Neural cell (in vitro differentiated cells): ENCODE data around the gene ZNF316.

Source experiments
- CTCF ChIP-seq: fragments of 450-650 bp; IDR thresholded peaks from 2 replicates; pipeline ENCODE4 v1.5.1; 2014; ENCODE audit warnings: antibody characterized with exemption, mild to moderate bottlenecking, moderate library complexity; ENCODE audit not compliant: poor library complexity, severe bottlenecking
- EP300 ChIP-seq: fragments of 450-650 bp; conservative IDR thresholded peaks from 2 replicates; pipeline ENCODE4 v1.6.1; 2014; ENCODE audit warnings: antibody characterized with exemption, mild to moderate bottlenecking, moderate library complexity; ENCODE audit not compliant: poor library complexity, severe bottlenecking
- EZH2 ChIP-seq: fragments of 200-600, 300-800 bp; shearing (Covaris generic), sonication (generic); IDR thresholded peaks from 2 replicates; pipeline ENCODE4 v1.6.1; 2014; ENCODE audit warnings: antibody characterized with exemption, low read length, borderline replicate concordance, mild to moderate bottlenecking; ENCODE audit not compliant: insufficient read depth, poor library complexity, severe bottlenecking
- MXI1 ChIP-seq: fragments of 450-650 bp; conservative IDR thresholded peaks from 2 replicates; pipeline ENCODE4 v1.6.1; 2014; ENCODE audit warnings: antibody characterized with exemption, mild to moderate bottlenecking; ENCODE audit not compliant: poor library complexity, severe bottlenecking
- POLR2AphosphoS5 ChIP-seq: IDR thresholded peaks from 2 replicates; pipeline ENCODE4 v1.6.1; 2012
- REST ChIP-seq: IDR thresholded peaks from 2 replicates; pipeline ENCODE4 v1.6.1; 2012; ENCODE audit warnings: borderline replicate concordance
- TAF1 ChIP-seq: IDR thresholded peaks from 2 replicates; pipeline ENCODE4 v1.6.1; 2012; ENCODE audit warnings: low read depth

- TF ChIP-seq CTCF: no peak
- TF ChIP-seq EZH2: no peak
- no peak for TF ChIP-seq POLR2AphosphoS5
- TF ChIP-seq MXI1: no peak
- TF ChIP-seq TAF1: no peak
- no peak for TF ChIP-seq REST
- no peak for TF ChIP-seq EP300
These were observed 14.8 kb downstream of the ZNF316 start for GRCh38 chr7:6651851-6652445.
